H1 (cell line): ENCODE measurements around the gene MSANTD7.

ENCODE experiments used
- CREB1 ChIP-seq: IDR thresholded peaks from 2 replicates; pipeline ENCODE4 v1.6.1; 2012; ENCODE audit warnings: inconsistent platforms
- KDM1A ChIP-seq: fragments of 200-600, 300-600 bp; sonication (generic); IDR thresholded peaks from 2 replicates; pipeline ENCODE4 v1.7.1; 2016; ENCODE audit warnings: mild to moderate bottlenecking, low read length, borderline replicate concordance
- TF ChIP-seq, protein P1 (sequence below), 3 experiments: IDR thresholded peaks; 1 replicate in 2 of 3; 2 replicates in 1 of 3; pipeline versions ENCODE4 v1.5.1 to v1.6.1; 2011; ENCODE audit warnings: low read length in 3 of 3, mild to moderate bottlenecking in 3 of 3, inconsistent platforms in 2 of 3, low read depth in 1 of 3, moderate library complexity in 1 of 3; ENCODE audit not compliant: insufficient read depth in 1 of 3; ENCODE audit errors: control extremely low read depth in 1 of 3

DNA sequence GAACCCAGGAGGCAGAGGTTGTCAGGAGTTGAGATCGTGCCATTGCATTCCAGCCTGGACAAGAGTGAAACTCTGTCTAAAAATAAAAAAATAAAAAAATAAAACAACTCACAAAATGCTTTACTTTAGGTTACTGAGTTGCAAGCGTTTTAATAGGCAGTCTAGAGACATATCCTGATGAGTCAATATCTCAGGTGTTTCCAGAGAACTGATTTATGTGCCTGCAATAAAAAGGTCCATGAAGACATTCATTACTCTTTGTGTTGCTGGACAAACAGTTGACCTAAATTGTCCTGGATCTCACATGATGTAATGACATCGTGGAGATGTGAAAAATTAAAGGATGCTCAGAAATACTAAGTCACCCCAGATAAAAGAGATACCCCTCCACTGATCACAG lies 31.8 kb upstream of the MSANTD7 start:
- TF ChIP-seq KDM1A (no peak), CREB1 (no peak)
- TF ChIP-seq, protein P1, sequence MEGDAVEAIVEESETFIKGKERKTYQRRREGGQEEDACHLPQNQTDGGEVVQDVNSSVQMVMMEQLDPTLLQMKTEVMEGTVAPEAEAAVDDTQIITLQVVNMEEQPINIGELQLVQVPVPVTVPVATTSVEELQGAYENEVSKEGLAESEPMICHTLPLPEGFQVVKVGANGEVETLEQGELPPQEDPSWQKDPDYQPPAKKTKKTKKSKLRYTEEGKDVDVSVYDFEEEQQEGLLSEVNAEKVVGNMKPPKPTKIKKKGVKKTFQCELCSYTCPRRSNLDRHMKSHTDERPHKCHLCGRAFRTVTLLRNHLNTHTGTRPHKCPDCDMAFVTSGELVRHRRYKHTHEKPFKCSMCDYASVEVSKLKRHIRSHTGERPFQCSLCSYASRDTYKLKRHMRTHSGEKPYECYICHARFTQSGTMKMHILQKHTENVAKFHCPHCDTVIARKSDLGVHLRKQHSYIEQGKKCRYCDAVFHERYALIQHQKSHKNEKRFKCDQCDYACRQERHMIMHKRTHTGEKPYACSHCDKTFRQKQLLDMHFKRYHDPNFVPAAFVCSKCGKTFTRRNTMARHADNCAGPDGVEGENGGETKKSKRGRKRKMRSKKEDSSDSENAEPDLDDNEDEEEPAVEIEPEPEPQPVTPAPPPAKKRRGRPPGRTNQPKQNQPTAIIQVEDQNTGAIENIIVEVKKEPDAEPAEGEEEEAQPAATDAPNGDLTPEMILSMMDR (IDR thresholded peaks at IDR 0.05; ENCODE audit: control extremely low read depth in 1 of 3, insufficient read depth in 1 of 3, low read depth in 1 of 3, low read length in 3 of 3): no peak
